ENCODE data around the gene ZNF584. TPM values are rescaled to one million over a fixed set of nuclear protein-coding genes. Genes with fewer than 3 reads are reported as not detected.
"Not testable (repeated sequence)": the region's sequence is repeated elsewhere in the genome, so short reads cannot be mapped to it uniquely, and the experiment has no call there.

ZNF584 gene
- 11.5 TPM for total RNA-seq

DNA sequence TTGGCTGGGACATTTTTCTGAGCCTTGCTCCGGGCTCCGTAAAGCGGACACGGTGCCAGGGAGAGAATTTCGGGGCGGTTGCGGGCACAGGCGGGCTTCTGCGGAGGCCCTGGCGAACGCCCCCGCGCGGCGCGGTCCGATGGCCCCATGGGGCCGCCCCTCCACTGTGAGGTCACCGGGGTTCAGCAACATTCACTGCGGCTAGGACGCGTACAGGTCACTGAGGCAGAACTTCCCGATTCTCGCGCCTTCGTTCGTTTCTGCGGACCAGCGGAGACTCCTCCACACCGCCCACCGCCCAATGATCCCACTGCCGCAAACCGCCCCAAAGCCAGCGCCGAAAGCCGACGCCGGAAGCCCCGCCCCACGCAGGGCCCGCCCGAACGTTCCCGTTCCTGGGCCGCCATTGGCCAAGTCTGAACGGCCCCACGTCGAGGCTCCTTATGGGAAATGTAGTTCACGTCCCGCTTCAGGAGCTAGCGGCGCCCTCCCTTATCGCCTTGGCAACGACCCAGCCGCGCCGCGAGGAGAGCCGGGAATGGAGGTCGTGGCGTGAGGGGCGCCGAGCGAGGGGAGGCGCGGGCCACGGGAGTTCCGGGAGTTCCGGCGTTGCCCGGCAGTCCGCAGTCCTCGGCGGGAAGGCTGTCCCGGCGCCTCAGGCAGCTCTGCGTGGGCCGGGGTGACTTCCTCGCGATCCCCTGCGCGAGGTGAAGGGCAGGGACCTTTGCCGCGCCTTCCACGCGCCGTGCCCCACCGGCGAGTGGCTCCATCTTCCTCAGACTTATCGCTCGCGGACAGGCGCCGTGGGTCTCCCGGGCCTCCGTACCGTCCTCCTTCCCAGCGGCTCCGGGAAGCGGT, at the start of gene ZNF584:
ZNF584 (plus strand) TSS at position 498 of the 858 bp plus-strand sequence. CDS start 499 bp downstream, outside the sequence.
- DNase-seq (ENCODE audit: low spot score): peak; percentile 96

DNA sequence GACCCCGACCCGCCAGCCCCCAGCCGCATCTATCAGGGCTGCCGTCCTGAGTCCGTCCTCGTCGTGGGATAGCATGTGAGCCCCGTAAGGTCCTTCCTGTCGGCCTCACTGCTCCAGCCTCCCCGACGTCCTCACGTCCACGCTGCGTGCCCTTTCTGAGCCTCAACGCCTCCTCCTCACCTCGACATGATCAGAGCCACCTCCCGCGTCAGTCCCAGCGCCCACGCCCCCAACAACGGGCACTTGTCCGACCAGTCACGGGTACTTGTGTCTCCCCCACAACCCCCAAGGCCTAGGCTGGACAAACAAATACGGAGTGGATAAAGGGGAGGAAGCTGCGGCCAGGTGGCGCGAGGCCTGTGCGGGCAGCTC, 46.6 kb upstream of the ZNF584 start:
- no peak for DNase-seq (ENCODE audit: low spot score)

DNA sequence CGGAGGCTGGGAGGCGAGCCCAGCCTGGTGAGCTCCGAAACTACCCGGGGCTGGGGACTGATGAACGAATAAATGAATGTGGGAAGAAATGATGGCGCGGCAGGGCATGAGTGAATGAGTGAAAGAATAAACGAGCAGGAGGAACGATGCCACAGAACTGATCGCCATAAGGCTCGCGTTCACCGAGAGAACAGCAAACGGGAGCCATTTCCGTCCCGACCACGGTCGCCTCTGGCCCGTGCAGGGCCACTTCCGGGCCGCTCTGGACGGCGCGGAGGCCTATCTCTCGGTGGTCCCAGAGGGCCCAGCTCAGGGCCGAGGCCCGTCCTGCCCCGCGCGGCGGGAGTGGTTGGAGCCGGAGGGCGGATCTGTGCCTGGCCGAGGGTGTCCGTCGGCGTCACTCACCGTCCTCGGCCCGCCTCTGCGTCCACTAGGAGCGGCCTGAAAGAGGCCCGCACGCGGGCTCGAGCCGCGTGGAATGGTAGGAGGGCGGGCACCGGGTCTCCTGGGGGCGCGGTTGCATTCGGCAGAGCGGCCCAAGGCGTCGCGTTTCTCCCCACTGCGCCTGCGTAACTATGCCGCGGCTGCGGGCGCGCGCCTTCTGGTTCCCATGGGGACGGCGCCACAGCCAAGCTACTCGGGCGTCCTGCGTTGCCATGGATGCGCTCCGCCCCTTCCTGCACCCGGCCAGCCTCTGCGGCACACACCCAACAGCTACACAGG, 46.0 kb upstream of the ZNF584 start, which contains the start of gene ZNF497:
ZNF497 (minus strand) TSS at position 480 of the 723 bp plus-strand sequence. CDS start 5,116 bp downstream, outside the sequence.
- peak; percentile 96 for DNase-seq (ENCODE audit: low spot score)

DNA sequence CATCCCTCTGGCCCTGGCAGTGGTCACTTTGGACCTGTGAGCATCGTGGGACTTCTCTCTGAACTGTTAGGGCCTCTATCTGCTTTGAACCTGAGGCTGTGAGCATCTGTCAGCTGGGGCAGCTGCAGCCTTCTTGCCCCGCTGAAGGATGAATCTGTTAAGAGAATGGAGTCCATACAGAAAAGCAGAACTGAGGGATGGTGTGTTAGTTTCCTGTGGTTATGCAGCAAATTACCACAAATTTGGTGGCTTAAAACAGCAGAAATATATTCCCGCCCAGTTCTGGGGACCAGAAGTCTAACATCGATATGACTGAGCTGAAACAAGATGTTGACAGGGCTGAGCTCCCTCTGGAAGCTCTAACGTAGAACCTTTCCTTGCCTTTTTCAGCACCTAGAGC, 44.3 kb upstream of the ZNF584 start:
- DNase-seq (ENCODE audit: low spot score): no peak

DNA sequence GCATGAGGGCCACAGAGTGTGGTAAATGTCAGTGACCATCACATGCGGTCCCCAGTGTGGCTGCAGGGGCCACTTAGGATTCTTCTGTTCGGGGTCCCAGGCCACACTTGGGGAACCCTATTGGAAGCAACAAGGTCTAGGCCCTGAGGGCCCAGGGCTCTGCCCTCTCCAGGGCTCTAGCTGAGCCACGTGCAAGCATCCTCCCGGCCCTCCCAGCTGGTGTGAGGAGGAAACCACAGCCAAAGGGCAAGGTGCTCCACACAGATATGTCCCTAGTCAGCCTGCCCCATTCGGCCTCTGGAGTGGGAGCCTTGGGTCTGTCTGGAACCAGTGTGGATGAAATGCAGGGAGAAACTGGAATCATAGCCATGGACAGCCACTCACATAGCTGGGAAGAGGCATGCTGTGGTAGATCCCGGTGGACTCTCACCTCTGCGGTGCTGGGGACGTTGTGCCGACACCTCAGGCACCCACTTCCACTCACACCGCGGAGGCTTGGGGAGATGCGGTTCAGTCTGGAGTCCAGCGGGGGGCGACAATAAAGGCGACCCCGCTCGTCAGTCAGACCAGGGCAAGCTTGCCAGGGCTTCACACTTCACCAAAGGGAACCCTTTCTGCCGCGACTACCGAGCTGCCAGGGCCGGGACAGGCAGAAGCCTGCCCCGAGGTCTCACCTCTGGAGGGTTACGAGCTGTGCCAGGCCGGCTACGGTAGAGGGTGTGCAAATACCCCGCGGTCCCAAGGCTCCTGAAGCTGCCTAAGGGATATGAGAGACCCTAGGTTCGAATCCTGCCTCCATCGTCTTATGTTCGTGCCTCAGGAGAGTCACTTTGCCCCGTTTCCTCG, 41.6 kb upstream of the ZNF584 start:
- DNase-seq (ENCODE audit: low spot score): no peak

DNA sequence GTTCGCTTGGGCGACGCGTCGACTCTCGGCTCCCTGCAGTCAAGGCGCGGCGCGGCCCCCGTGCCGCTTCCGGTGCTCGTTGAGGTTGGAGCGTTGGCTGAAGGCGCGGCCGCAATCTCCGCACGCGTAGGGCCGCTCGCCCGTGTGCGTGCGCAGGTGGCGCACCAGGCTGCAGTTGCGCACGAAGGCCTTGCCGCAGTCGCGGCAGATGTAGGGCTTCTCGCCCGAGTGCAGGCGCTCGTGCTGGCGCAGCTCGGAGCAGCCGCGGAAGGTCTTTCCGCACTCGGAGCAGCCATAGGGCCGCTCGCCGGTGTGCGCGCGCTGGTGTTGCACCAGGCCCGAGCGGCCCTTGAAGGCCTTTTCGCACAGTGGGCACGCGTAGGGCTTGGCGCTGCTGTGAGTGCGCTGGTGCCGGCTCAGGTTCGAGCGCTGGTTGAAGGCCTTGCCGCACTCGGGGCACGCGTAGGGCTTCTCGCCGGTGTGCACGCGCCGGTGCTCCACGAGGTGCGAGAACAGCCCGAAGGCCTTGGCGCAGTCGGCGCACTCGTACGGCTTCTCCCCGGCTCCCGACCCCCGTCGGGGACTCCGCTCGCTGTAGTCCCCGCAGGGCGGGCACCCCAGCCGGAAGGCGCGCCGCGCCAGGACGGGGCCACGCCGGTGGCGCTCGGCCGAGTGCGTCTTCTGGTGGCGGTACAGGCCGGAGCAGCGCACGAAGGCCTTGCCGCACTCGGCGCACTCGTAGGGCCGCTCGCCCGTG, 40.6 kb upstream of the ZNF584 start:
- DNase-seq (ENCODE audit: low spot score): no peak

DNA sequence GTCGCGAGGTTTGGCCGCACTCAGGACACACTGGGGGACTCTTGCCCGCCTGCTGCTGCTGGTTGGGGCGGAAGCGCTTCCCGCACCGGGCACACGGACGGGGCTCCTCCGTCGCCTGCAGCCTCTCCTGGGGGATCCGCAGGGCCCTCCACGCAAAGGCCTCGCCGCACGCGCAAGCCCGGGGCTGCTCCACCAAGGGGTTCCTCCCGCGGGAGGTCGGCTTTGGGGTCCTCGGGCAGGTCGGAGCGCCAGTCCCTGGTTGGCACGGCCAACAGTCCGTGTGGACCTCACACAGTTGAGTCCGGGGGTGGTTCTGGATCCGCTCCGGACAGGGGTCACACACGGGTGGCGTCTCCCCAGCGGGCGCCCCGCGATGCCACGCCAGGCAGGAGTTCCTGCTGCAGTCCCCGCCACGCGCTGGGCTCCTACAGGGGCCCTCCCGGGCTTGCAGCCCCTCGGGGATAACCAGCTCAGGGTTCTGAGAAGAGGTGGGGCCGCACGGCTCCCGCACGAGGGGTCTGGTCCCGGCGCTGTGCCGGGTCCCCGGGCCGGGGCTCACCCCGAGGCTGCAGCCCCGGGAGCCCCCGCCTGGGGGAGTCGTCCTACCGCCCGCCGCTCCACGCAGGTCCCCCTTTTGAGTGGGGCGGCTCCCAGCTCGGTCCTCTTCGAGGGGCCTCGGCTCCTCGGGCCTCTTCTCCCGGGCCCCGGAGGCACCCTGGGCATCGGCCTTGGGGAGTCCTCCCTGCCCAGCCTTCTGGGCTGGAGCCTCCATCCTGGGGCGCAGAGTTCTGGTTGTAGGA, 39.7 kb upstream of the ZNF584 start:
- DNase-seq (ENCODE audit: low spot score): no peak

DNA sequence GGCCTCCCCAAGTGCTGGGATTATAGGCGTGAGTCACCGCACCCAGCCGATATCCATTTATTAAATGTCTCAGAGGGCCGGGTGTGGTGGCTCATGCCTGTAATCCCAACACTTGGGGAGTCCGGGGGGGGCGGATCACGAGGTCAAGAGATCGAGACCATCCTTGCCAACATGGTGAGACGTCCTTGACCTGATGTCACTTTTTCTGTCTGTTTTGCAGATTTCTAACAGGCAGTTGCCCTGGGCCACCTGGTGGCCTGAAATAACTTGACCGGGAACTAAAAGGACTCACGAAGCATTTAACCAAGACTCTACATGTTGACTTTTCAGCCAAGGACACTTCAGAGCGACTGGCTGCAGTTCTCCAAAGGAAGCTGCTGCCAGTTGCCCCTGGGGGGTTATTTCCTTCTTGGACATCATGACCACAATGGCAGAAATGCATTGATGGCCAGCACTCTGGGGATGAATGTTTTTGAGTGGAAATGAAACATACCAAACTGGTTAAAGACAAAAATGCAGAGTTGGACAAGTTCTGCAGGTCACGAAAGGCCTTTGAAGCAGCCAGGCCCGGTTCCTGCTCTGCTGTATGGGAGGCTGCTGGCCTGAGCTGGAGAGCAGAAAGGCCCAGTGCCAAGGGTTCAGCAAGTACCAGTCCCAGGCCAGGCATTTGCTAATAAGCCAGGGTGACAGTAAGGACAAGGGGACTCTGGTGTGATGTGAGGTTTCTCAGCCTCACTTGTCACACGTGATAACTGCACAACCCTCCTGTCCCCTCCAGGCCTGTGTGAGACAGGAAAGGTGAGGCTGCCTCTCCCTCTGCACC, 35.9 kb upstream of the ZNF584 start:
- DNase-seq (ENCODE audit: low spot score): no peak

DNA sequence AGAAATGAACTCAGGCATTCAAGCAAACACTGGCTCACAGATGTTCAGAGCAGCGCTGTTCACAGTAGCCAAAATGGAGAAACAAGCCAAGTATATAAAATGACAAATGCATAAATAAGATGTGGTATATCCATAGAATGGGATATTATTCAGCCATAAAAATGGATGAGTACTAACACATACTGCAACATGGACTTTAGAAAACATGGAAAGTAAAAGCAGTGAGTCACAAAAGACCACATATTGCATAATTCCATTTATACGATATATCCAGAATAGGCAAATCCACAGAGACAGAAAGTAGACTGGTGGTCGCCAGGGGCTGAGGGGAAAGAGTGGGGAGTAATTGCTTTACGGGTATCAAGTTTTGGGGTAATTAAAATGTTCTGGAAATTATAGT, 34.2 kb upstream of the ZNF584 start:
- no peak for DNase-seq (ENCODE audit: low spot score)

DNA sequence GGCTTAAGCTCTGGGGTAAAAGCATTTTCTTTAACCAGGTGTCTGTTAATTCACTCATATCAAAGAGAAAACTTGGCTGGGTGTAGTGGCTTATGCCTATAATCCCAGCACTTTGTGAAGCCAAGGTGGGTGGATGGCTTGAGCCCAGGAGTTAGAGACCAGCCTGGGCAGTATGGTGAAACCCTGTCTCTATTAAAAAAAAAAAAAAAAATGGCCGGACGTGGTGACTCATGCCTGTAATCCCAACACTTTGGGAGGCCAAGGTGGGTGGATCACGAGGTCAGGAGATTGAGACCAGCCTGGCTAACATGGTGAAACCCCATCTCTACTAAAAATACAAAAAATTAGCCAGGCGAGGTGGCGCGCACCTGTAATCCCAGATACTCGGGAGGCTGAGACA, 31.7 kb upstream of the ZNF584 start:
- not testable (repeated sequence) for DNase-seq (ENCODE audit: low spot score)

DNA sequence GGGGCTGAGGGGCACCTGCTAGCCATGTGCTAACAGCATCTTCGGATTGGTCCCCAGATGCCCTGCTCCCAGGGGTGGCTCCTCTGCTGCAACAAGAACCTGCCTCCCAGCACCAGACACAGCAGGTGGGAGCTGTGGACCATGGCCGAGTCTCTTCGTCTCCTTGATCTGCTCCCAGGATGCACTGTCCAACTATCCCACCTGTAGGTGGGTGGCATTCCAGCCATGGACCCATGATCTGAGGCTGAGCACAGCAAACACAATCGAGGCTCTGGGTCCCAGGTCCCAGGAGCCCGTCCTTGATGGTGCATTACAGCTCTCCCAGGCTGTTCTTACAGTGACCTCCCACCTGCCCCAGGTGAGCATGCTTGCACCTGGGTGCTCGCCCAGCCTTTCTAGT, 29.2 kb upstream of the ZNF584 start:
- DNase-seq (ENCODE audit: low spot score): peak; percentile 42

DNA sequence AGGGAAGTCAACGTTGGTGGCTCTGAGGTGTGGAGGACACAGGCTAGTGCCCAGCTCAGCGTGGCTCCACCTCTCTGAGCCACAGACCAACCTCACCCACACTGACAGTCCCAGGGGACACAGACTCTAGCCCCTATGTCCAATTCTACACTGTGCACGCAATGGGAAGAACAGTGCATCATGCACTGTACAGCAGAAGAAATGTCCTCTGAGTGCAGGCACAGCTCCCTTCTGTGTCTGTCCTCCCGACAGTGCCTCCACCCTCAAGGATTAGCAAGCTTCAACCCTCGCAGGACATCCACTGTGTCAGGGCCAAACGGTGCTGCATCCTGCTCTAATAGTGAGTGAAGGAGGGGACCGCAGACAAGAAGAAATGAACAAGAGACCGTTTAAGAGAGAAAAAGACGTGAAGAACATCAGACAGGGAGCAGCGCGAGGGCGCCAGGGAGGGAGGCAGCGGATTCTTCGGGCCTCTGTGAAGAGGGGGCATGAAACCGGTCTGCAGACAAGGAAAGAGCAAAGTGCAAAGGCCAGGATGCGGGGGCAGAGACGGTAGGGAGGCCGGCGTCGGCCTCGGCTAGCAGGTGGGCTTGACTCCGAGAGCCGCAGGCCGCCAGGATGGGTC, 28.3 kb upstream of the ZNF584 start:
- DNase-seq (ENCODE audit: low spot score): peak; percentile 54

DNA sequence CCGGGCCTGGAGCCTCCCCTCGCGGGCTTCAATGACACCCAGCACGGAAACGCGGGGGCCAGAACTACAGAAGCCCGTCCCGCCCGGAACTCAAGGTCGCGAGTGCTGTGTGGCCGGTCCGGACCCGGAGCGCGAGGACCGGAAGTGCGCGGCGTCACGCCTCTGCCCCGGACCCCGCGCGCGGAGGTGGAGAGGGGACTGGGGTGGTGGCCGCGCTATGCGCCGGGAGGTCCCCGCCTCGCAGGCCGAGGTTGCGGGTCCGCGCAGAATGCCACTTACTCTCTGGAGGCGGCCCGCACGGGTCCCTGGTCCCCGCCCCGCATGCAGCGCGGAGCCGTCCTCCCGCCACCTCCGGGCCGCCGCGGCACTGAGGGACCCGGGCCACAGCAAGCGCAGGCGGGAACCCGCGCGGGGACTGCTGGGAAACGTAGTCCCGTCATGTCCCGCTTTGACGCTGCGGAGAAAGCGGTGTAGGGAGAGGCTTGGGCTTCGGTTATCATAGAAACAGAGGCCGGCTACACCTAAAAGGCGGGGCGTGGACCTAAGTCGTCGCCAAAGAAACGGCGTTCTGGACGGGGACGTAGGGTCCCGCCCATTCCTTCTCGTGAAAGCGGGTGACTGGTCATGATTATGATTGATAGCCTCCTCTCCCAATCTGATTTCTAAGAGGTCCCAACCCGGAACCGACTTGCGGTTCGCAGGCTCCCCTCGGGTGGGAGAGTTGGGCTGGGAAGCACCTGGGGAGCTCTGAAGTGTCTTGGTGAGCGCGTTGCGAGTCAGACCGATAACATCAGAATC, 27.6 kb upstream of the ZNF584 start, which contains the start of gene ZNF837:
ZNF837 (minus strand) TSS at position 369 of the 798 bp plus-strand sequence. CDS start 11,698 bp downstream, outside the sequence.
- peak; percentile 99 for DNase-seq (ENCODE audit: low spot score)

DNA sequence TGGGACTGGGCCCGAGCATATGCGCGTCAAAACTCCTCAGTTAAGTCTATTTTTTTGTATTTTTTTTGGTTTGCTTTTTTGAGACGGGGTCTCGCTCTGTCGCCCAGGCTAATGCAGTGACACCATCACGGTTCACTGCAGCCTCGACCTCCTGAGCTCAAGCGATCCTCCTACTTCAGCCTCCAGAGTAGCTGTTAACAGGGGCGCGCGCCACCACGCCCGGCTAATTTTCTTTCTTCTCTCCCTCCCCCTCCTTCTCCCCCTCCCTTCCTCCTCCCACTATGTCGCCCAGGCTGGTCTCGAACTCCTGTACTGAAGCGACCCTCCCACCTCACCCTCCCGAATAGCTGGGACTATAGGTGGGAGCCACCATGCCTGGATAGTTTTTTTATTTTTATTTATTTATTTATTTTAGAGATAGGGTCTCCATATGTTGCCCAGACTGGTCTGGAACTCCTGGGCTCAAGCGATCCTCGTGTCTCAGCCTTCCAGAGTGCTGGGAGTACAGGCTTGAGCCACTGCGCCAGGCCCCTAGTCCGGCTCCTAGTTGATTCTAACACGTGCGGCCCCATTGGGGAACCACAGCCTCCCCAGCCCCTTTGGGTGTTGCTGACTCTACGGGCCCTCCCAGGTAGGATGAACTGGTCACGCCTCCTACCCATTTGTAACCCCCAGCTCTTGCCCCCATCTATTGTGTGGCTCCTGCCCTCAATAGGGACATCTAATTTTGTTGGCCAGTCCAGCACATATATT, 26.8 kb upstream of the ZNF584 start:
- DNase-seq (ENCODE audit: low spot score): no peak

DNA sequence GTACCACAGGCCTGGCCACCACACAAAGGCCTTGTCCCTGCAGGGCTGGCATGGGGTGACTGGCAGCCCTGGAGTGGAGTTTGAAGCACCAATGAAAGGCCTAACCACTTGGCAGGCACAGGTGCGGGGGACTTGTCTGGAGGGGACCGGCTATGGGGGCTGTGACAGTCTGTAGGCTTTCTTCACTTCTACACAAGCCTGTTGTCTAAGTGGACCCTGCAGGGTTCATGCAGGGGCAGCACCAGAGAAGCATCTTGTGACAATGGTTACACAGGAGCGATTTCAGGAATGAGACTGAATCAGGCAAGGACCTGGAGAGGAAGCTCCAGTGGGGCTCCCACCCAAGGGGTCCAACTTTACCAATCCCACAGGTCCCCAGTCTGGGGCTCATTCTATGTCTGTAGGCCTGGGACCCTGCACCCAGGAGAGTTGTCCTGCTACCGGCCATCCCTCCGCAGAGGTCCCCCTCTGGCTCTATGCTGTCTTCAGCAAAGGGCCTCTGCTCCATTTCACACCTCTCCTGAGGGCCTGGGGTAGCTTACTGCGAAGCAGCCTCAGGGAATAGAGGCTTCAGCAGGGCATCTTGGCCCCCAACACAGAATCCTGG, 25.3 kb upstream of the ZNF584 start:
- DNase-seq (ENCODE audit: low spot score): no peak

DNA sequence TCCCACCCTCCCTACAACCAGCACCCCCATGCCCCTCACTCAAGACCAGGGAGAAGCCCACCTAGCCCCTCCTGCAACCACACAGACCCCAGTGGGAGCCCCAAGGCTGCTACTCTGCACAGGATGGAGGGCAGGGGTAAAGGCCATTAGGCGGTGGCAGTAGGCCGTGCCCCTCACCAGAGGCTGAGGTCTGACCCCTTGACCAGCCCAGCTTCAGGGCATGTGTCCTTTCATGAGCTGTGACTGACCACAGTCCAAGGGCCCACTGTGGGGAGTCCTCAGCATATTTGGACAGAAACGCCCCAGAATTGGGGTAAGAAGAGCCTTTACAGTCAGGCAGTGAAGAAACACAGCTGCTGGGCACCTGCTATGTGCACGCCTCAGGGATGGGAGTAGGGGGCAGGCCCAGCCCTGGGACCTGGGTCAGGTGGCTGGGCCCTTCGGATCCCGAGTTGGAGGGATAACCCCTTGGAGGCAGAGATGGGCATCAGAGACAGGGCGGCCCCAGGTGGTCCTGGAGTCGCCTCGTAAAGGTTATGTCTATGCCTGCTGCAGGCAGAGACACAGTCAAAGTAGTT, 23.0 kb upstream of the ZNF584 start:
- no peak for DNase-seq (ENCODE audit: low spot score)
